Endothelial cell (in vitro differentiated cells): ENCODE measurements around the gene PCID2. TPM values are rescaled to one million over a fixed set of nuclear protein-coding genes. Genes with fewer than 3 reads are reported as not detected.

Experiments
- DNase-seq: peaks from one replicate; pipeline ENCODE4 v3.0.0; 2021; ENCODE audit warnings: low spot score
- H3K27ac Mint-ChIP-seq: one replicate; pipeline ENCODE4 v1.8.0; 2021; ENCODE audit warnings: mixed read lengths, inconsistent platforms; ENCODE audit not compliant: unreplicated experiment
- H3K27me3 Mint-ChIP-seq: one replicate; pipeline ENCODE4 v1.8.0; 2021; ENCODE audit warnings: mild to moderate bottlenecking, moderate library complexity, mixed read lengths, inconsistent platforms; ENCODE audit not compliant: unreplicated experiment
- H3K36me3 Mint-ChIP-seq: one replicate; pipeline ENCODE4 v1.8.0; 2021; ENCODE audit warnings: mild to moderate bottlenecking, low read depth, mixed read lengths, inconsistent platforms; ENCODE audit not compliant: unreplicated experiment
- H3K4me1 Mint-ChIP-seq: one replicate; pipeline ENCODE4 v1.8.0; 2021; ENCODE audit warnings: mild to moderate bottlenecking, mixed read lengths, inconsistent platforms; ENCODE audit not compliant: unreplicated experiment
- H3K4me3 Mint-ChIP-seq: one replicate; pipeline ENCODE4 v1.8.0; 2021; ENCODE audit warnings: mild to moderate bottlenecking, mixed read lengths, inconsistent platforms; ENCODE audit not compliant: unreplicated experiment
- H3K9me3 Mint-ChIP-seq: one replicate; pipeline ENCODE4 v1.8.0; 2021; ENCODE audit warnings: mixed read lengths, inconsistent platforms; ENCODE audit not compliant: unreplicated experiment
- total RNA-seq: library from RNA; stranded (reverse); fragmentation: NEBNext Ultra II Directional; extraction: Animal tissue kit (Norgen Biotek cat#: 25700); gene quantifications from one replicate; pipeline ENCODE4 v1.2.1, GENCODE V29; 2021; ENCODE audit not compliant: unreplicated experiment
- TF ChIP-seq, protein P1 (sequence below): fragments of 200-600 bp; sonication (generic); IDR thresholded peaks from one replicate; pipeline ENCODE4 v1.5.0; 2021; ENCODE audit warnings: antibody characterized with exemption; ENCODE audit not compliant: unreplicated experiment

Gene PCID2
- total RNA-seq, 1 donor from 2014 or later = 44.3 TPM

DNA sequence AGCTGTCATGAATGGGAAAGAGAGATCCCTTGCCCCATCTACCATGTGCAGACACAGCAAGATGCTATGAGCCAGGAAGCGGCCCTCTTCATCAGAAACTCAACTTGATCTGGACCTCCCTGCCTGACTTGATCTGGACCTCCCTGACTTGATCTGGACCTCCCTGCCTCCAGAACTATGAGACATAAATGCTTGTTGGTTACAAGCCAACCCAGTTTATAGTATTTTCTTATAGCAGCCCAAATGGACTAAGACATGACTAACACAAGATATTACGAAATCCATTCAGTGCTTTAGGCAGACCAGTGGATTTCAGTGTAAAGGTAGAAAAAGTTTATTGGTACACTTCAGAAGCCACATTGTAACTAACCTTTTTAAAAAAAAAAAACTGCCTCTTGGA is 15.6 kb downstream of the PCID2 start:
- H3K27ac Mint-ChIP-seq = no peak overlapping the region
- H3K27me3 Mint-ChIP-seq = peaks cover 2% of the 10 kb centered on the region

DNA sequence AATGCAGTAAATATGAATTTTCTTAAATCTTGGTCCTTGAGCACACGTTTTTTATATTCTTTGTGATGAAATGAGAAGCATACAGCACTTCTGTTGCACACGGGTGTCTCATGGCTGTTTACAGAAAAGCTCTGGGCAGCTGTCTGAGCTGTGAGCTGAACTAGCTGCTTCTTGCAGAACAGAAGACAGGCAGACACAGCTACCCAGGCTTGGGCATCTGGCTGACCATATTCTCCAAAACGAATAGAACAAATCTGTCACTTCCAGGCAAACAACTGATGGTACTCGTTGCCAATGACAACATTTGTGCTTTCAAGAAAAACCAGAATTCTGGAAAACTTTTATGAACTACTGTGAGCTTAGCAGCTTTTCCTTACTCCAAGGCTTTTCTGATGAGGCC is 16.2 kb downstream of the PCID2 start:
- Mint-ChIP-seq H3K27ac (no peak overlapping the region), H3K4me1 (peaks cover 18% of the 10 kb centered on the region), H3K9me3 (no peaks in the 10 kb centered on the region), H3K4me3 (no peak overlapping the region), H3K36me3 (peaks cover 27% of the 10 kb centered on the region), H3K27me3 (peaks cover 3% of the 10 kb centered on the region)
- TF ChIP-seq, protein P1, sequence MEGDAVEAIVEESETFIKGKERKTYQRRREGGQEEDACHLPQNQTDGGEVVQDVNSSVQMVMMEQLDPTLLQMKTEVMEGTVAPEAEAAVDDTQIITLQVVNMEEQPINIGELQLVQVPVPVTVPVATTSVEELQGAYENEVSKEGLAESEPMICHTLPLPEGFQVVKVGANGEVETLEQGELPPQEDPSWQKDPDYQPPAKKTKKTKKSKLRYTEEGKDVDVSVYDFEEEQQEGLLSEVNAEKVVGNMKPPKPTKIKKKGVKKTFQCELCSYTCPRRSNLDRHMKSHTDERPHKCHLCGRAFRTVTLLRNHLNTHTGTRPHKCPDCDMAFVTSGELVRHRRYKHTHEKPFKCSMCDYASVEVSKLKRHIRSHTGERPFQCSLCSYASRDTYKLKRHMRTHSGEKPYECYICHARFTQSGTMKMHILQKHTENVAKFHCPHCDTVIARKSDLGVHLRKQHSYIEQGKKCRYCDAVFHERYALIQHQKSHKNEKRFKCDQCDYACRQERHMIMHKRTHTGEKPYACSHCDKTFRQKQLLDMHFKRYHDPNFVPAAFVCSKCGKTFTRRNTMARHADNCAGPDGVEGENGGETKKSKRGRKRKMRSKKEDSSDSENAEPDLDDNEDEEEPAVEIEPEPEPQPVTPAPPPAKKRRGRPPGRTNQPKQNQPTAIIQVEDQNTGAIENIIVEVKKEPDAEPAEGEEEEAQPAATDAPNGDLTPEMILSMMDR = no peak
- DNase-seq = no peak

More for the DNA sequence above, 15.6 kb downstream of the PCID2 start:
- TF ChIP-seq, protein P1 = no peak
- Mint-ChIP-seq H3K9me3 (no peaks in the 10 kb centered on the region), H3K4me3 (no peak overlapping the region), H3K36me3 (peaks cover 29% of the 10 kb centered on the region), H3K4me1 (peaks cover 18% of the 10 kb centered on the region)
- no peak for DNase-seq

DNA sequence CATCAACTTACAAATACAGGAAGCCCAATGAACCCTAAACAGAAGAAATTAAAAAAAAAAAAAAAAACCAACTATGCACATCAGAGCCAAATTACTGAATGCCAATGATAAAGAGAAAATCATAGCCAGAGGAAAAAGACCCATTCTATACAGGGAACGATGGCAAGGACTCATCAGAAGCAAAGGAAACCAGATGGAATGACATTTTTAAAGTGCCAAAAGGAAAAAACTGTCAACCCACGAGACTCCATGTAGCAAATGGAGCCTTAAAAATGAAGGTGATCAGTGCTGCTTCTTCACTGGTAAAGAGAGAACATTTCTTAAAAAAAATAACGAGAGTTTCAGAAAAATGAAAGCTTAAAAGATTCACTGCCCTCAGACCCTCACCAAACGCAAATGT is 18.3 kb downstream of the PCID2 start:
- peaks cover 5% of the 10 kb centered on the region for H3K27me3 Mint-ChIP-seq
- H3K27ac Mint-ChIP-seq = peak overlapping the region; percentile 94
- TF ChIP-seq, protein P1 = no peak

DNA sequence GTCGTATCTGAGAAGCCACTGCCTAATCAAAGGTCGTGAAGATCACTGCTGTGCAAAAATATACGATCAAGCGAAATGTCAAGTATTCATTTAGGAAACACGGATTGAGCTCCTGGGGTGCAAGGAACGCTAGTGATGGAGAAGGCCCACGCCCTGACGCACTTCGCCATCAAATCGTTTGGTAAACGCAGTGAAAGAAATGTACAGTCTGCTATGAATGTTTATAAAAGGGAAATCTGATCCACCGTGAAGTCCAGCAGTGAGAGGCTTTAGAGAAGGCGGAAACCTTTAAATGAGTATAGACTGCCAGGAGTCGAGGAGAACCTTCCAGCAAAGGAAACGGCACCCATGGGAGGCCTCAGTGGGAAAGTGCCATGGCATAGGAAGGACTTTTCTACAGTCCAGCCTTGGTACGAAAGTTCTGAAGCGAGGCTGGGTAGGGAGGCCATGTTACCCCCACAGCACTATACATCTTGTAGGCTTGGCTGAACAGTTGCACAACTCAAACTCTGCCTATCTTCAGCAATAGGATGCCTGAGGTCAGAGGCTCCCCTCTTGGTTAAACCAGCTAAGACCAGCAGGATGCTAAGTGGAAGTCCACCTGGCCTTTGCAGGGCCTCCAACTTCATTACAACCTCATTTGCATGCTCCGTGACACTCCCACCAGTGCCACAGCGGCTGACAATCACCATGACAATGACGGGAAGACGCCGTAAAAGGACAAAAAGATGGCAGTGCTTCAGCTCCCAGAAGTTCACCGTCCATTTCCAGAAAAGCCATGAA is 20.4 kb downstream of the PCID2 start:
- H3K36me3 Mint-ChIP-seq = peaks cover 25% of the 10 kb centered on the region
- H3K9me3 Mint-ChIP-seq = no peaks in the 10 kb centered on the region
- no peak overlapping the region for H3K27ac Mint-ChIP-seq
- H3K27me3 Mint-ChIP-seq = peaks cover 5% of the 10 kb centered on the region
- no peak for DNase-seq
- peaks cover 26% of the 10 kb centered on the region for H3K4me1 Mint-ChIP-seq
- peak overlapping the region; percentile 16 for H3K4me3 Mint-ChIP-seq
- TF ChIP-seq, protein P1 = no peak

More for the DNA sequence above, 18.3 kb downstream of the PCID2 start:
- Mint-ChIP-seq H3K9me3 (no peaks in the 10 kb centered on the region), H3K4me3 (no peak overlapping the region), H3K4me1 (peaks cover 23% of the 10 kb centered on the region), H3K36me3 (peaks cover 30% of the 10 kb centered on the region)
- DNase-seq = no peak

DNA sequence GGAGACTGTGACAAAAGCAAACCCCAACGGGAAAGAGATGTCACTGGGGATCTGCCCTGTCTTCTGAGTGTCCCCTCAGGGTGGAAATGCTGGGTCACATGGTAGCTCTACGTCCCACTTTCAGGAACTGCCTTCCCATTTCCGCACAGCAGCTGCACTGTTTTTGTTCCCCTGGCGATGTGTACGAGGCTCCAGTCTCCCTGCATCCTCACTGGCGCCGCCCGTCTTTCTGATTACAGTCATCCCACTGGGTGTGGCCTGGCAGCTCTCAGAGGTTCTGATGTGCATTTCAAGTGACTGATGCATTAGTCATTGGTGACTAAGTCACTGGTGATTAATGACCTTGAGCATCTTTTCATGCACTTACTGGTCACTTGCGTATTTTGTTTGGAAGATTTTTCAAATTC is 21.2 kb downstream of the PCID2 start:
- no peak overlapping the region for H3K27ac Mint-ChIP-seq
- H3K27me3 Mint-ChIP-seq = peaks cover 5% of the 10 kb centered on the region
- no peak overlapping the region for H3K4me3 Mint-ChIP-seq
- H3K4me1 Mint-ChIP-seq = peaks cover 26% of the 10 kb centered on the region
- H3K9me3 Mint-ChIP-seq = no peaks in the 10 kb centered on the region
- no peak for DNase-seq
- H3K36me3 Mint-ChIP-seq = peaks cover 27% of the 10 kb centered on the region
- TF ChIP-seq, protein P1 = no peak
